ENCODE results near the gene MRGPRX4. TPM values are rescaled to one million over a fixed set of nuclear protein-coding genes. Genes with fewer than 3 reads are reported as not detected.
"Not testable (repeated sequence)": the region's sequence is repeated elsewhere in the genome, so short reads cannot be mapped to it uniquely, and the experiment has no call there.

MRGPRX4 gene
- not detected for total RNA-seq

DNA sequence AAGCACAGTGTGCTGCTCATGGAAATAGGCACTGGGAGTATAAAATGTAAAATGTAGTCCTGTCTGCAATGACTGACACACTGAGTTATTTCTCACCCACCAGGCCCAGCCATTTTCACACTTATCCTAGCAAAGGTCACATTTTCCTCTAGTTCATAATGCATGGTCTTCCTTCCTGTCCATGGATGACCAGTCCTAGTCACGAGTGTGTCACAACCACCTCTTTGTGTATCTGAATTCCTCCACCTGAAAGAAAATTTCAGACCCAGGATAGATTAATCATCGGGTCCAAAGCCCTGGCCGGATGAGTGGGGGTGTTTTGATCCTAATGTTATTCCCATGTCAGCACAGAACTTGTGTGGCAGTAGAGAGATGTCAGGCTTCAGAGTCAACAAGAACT, at the start of gene MRGPRX4:
TSS of gene MRGPRX4 (plus strand) at position 172 of the 400 bp plus-strand sequence. CDS start 420 bp downstream, outside the sequence.
- no peak for DNase-seq (ENCODE audit: low spot score)

DNA sequence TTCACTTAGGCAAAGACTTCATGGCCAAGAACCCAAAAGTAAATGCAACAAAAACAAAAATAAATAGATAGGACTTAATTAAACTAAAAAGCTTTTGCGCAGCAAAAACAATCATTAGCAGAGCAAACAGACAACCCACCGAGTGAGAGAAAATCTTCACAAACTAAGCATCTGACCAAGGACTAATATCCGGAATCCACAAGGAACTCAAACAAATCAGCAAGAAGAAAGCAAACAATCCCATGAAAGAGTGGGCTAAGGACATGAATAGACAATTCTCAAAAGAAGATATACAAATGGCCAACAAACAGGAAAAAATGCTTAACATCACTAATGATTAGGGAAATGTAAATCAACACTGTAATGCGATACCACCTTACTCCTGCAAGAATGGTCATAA, 41.5 kb upstream of the MRGPRX4 start:
- DNase-seq (ENCODE audit: low spot score) = not testable (repeated sequence)

DNA sequence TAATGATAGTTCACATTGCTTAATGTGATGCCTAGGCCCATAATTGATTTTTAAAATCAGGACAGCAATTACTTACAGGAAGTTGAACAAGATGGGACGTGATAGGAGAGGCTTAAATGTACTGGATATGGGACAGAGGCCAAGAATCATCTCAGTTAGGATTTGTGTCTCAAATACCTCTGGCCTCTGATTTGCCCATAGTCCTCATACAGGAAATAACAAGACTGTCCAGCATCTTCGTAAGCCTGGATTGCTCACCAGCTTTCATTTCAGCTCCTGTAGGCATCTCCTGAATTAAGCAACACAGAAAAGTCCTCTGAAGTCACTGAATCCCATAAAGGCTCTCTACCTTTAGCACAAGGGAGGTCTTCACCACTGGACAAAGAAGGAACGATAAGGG, 40.3 kb upstream of the MRGPRX4 start, which contains the start of gene MRGPRX3:
TSS of gene MRGPRX3 (plus strand) at position 231 of the 400 bp plus-strand sequence. CDS start 4,632 bp downstream, outside the sequence.
- no peak for DNase-seq (ENCODE audit: low spot score)

DNA sequence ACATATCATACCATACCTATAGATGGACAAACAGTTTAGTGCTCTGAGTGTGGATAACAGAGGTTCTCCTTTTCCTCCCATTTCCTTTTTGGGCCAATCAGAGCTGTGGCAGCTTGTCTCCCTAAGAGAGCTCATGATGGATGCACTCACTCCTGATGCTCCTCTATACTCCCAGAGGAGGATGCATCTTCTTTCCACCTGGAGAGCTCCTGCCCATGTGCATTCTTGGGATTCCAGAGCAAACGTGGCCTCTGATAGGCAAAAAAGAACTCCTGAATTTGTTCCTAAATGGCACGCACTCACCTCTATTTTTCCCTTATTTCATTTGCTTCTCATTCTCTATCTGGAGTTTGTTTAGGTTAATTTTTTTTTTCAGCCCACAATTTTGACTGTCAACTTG, 37.3 kb upstream of the MRGPRX4 start:
- DNase-seq (ENCODE audit: low spot score) = no peak

DNA sequence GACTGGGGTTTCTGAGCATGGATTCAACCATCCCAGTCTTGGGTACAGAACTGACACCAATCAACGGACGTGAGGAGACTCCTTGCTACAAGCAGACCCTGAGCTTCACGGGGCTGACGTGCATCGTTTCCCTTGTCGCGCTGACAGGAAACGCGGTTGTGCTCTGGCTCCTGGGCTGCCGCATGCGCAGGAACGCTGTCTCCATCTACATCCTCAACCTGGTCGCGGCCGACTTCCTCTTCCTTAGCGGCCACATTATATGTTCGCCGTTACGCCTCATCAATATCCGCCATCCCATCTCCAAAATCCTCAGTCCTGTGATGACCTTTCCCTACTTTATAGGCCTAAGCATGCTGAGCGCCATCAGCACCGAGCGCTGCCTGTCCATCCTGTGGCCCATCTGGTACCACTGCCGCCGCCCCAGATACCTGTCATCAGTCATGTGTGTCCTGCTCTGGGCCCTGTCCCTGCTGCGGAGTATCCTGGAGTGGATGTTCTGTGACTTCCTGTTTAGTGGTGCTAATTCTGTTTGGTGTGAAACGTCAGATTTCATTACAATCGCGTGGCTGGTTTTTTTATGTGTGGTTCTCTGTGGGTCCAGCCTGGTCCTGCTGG, 35.3 kb upstream of the MRGPRX4 start:
- no peak for DNase-seq (ENCODE audit: low spot score)

DNA sequence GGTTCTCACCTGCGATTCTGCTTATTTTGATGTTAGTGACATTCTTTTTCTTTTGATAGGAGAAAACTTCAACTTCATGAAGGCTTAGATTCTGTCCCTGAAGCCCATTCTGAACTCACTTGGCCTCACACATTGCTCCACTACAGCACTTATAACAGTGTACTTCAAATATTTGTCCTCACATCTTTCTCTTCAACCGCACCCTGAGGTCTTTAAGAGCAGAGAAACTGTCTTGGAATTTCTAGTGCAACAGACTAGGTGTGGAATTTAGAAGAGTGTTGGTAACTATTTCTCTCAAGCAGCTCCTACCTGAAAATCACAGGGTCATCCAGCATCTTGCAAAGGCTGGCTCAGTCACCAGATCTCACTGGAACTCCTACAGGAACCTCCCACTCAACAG, 32.5 kb upstream of the MRGPRX4 start:
- DNase-seq (ENCODE audit: low spot score) = no peak

DNA sequence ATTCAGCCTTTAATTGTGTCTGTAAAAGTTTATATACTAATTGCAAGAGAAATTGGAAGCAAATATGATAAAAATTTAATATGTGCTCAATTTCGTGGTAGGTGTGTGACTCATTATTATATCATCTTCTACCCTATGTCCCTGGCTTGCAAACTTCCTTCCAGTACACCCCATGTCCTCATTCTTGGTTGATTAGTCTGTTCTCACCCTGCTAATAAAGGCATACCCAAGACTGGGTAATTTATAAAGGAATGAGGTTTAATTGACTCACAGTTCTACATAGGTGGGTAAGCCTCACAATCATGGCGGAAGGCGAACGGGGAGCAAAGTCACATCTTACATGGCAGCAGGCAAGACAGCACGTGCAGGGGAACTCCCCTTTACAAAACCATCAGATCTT, 28.4 kb upstream of the MRGPRX4 start:
- no peak for DNase-seq (ENCODE audit: low spot score)

DNA sequence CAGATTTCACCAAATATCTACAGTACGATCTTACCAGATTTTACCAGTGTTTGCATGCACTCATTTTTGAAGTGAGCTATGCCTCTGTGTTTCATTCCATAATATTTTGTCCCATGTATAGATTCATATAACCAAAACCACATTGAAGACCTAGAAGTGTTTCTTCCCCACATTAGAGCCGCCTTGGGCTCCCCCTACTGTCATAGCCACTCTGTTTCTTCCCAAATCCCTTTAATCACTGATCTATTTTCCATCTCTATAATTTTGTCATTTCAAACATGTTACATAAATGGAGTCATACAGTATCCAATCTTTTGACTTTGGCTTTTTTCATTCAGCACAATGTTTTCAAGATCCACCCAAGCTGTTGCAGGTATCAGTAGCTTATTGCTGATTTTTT, 27.6 kb upstream of the MRGPRX4 start:
- DNase-seq (ENCODE audit: low spot score) = no peak

DNA sequence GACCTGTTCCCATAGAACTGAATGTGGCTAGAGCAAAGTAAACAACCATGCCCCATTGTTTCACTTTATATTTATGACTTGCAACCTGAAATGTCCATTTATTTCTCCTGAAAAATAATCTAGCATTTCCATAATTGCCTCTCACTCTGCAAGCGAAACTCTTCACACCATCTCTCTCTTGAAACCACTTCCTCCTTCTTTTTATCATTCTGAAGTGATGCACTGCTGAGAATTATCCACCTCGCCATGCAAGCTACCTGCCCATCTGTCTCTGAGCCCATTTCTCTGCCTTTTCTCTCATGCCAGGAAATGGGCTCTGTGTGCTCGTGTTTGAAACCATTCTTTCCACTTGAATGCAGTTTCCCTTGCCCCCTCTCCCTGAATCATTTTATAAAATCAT, 26.8 kb upstream of the MRGPRX4 start:
- DNase-seq (ENCODE audit: low spot score) = no peak

DNA sequence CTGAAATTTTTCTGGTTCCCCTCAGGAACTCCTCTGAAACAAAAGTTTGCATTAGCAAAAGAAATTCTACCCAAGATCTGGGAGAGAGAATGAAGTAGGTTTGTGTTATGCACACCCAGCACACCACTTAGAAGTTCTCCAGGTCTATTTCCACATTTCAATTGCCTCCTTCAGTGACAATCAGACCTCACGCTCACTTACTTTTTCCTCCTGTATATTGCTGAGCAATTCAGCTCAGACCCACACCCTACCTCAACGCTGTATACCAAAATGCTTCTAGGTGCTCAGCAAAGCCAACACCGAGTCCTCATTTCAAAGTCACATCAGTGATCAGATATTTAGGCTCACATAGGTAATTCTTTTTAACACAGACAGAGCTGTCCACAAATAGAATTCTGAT, 21.1 kb upstream of the MRGPRX4 start:
- no peak for DNase-seq (ENCODE audit: low spot score)

DNA sequence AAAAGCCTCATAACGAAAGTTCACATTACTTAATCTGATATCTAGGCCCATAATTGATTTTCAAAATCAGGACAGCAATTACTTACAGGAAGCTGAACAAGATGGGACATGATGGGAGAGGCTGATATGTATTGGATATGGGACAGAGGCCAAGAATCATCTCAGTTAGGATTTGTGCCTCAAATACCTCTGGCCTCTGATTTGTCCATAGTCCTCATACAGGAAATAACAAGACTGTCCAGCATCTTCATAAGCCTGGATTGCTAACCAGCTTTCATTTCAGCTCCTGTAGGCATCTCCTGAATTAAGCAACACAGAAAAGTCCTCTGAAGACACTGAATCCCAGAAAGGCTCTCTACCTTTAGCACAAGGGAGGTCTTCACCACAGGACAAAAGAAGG, 4.3 kb upstream of the MRGPRX4 start:
- DNase-seq (ENCODE audit: low spot score) = no peak

DNA sequence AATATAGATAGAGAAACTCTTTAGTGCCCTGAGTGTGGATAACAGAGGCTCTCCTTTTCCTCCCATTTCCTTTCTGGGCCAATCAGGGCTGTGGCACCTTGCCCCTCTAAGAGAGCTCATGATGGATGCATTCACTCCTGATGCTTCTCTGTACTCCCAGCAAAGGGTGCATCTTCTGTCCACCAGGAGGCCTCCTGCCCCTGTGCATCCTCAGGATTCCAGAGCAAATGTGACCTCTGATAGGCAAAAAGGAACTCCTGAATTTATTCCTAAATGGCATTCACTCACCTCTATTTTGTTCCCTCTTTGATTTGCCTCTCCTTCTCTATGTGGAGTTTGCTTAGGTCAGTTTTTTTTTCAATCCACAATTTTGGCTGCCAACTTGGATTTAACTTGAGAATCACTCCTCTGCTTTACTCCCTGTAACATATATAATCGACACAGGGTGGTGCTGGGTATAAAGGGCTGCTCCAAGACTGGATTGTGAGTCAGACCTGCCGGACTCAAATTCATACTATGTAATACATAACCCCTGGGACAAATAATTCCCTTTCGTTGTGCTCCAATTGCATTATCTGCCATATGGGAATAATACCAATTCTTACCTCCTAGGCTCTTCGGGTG, 1.1 kb upstream of the MRGPRX4 start:
- DNase-seq (ENCODE audit: low spot score) = no peak

DNA sequence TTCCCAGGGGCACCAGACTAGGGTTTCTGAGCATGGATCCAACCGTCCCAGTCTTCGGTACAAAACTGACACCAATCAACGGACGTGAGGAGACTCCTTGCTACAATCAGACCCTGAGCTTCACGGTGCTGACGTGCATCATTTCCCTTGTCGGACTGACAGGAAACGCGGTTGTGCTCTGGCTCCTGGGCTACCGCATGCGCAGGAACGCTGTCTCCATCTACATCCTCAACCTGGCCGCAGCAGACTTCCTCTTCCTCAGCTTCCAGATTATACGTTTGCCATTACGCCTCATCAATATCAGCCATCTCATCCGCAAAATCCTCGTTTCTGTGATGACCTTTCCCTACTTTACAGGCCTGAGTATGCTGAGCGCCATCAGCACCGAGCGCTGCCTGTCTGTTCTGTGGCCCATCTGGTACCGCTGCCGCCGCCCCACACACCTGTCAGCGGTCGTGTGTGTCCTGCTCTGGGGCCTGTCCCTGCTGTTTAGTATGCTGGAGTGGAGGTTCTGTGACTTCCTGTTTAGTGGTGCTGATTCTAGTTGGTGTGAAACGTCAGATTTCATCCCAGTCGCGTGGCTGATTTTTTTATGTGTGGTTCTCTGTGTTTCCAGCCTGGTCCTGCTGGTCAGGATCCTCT, 709 bp downstream of the MRGPRX4 start:
- DNase-seq (ENCODE audit: low spot score) = no peak

DNA sequence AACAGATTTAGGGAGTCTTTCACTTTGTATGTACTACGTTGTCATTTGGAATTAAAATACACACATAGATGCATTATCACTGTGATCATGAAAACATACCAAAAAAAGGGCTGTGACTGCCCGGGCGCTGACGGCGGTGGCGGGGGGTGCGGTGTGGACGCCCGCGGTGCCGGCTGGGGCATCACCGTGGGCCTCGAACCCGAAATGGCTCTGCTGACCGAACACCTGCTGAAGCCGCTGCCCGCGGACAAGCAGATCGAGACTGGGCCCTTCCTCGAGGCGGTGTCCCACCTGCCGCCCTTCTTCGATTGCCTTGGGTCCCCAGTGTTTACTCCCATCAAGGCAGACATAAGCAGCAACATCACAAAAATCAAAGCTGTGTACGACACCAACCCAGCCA, 16.2 kb downstream of the MRGPRX4 start:
- DNase-seq (ENCODE audit: low spot score) = no peak

DNA sequence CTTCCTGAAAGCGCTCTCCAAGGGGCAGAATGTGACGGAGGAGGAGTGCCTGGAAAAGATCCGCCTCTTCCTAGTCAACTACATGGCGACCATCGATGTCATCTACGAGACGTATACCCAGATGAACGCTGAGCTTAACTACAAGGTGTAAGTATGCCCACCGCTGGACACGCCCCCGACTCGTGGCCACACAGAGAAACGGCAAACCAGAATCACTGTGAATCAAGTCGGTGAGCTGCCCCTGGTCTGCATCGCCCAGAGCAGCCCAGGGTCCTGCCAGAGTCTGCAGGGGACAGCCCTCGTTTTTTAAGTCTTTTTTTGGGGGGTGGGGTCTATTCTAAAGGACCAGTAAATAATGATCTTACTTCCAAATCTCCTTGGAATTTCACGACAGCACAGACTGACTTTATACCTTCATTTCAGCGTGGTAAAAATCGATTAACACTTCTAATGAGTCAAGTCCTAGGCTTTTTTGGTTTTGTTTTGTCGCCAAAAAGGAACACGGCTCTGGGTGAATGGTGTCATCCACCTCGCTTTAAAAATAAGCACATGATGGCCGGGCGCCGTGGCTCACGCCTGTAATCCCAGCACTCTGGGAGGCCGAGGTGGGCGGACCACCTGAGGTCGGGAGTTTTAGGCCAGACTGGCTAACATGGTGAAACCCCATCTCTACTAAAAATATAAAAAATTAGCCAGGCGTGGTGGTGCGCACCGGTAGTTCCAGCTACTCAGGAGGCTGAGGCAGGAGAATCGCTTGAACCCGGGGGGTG, 17.0 kb downstream of the MRGPRX4 start:
- DNase-seq (ENCODE audit: low spot score) = not testable (repeated sequence)

DNA sequence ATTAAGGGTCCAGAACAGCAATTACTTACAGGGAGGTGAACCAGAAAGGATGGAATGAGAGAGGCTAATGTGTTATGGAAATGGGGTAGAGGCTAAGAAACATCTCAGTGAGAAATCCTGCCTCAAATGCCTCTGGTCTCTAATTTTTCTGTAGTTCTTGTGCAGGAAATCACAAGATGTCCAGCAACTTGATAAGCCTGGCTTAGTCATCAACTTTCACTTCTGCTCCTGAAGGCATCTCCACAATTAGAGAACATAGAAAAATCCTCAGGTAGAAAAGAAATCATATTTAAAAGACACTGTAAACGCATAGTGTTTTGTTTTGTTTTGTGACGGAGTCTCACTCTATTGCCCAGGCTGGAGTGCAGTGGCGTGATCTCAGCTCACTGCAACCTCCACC, 18.7 kb downstream of the MRGPRX4 start:
- DNase-seq (ENCODE audit: low spot score) = no peak

DNA sequence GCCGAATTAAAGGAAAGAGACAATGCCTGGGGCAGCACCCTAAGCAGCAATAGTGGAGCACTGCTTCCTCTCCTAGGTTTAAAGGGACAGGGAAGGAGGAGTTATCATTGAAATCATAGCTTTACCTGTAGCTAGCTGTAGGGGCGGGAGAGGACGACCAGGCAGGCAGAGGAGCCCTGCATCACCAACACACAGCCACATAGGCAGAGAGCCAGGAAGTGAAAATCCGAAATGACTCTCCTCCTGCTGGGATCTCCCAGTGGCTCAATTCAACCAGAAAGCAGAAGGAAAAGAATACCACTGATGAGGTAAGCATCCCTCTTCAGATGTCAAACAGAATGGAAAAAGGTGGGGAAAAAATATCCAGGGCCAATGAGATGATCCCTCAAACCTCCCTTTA, 20.4 kb downstream of the MRGPRX4 start:
- DNase-seq (ENCODE audit: low spot score) = no peak

DNA sequence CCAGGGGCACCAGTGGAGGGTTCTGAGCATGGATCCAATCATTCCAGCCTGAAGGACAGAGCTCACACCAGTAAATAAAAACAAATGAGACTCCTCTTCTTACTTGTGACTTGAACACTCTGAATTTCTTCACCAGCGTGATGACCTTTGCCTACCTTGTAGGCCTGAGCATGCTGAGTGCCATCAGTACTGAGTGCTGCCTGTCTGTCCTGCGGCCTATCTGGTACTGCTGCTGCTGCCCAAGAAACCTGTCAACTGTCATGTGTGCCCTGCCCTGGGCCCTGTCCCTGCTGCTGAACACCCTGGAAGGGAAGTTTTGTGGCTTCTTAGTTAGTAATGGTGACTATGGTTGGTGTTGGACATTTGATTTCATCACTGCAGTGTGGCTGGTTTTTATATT, 23.9 kb downstream of the MRGPRX4 start:
- DNase-seq (ENCODE audit: low spot score) = no peak

DNA sequence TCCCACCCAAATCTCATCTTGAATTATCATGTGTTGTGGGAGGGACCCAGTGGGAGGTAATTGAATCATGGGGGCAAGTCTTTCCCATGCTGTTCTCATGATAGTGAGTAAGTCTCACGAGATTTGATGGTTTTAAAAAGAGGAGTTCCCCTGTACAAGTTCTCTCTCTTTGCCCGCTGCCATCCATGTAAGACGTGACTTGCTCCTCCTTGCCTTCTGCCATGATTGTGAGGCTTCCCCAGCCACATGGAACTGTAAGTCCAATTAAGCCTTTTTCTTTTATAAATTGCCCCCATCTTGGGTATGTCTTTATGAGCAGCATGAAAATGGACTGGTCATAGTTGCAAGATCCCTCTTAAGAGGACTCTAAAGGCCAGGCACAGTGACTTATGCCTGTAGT, 25.1 kb downstream of the MRGPRX4 start:
- DNase-seq (ENCODE audit: low spot score) = not testable (repeated sequence)

DNA sequence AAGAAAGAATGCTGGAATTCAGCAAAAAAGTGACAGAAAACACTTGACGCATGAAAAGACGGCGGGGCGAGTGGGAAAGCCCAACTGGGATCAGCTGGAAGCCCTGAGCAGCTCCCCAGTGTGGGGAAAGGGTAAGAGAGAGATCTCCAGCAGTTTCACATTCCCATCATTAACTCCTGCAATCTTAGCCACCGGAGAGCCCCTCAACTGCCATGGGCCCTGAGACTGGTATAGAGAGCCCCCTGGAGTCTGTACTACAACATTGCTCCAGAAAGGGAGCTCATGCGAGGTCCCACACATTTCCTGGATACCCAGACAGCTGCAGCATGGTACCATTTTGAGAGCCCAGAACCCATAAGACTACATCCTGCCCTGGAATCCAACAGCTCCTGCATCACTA, 31.1 kb downstream of the MRGPRX4 start:
- DNase-seq (ENCODE audit: low spot score) = no peak

DNA sequence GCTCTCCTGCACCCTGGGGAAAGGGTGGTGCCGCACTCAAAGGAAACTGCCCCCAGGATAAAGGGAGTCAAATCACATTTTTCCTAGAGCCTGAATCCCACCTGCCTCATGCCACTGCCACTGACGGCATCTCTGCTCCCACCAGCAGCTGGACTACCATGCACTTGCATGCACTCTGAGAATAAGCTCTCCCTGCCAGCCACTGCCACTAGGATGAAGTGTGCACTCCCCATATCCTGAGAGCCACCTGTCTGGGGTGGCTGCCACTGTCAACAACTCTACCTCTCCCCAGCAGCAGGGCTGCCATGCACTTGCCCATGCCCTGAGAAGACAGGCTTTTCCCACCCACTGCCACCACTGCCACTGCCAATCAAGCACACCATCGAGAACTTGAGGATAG, 31.6 kb downstream of the MRGPRX4 start:
- DNase-seq (ENCODE audit: low spot score) = no peak

DNA sequence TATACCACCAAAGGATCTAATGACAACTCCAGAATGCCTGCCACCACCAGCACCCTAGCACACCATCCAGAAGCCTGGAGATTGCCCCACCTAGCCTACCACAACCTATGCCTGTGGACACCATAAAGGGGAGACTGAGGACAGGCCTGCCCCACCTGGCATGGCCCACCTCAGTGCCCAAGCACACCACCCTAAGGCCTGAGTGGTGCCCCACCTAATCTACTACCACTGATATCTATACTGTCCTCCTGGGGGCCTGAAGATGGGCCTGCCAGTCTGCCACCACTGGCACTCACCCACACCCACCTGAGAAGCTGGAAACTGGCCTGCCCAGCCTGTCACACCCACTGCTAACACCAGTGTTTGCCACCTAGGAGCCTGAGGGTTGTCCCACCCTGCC, 32.1 kb downstream of the MRGPRX4 start:
- no peak for DNase-seq (ENCODE audit: low spot score)

DNA sequence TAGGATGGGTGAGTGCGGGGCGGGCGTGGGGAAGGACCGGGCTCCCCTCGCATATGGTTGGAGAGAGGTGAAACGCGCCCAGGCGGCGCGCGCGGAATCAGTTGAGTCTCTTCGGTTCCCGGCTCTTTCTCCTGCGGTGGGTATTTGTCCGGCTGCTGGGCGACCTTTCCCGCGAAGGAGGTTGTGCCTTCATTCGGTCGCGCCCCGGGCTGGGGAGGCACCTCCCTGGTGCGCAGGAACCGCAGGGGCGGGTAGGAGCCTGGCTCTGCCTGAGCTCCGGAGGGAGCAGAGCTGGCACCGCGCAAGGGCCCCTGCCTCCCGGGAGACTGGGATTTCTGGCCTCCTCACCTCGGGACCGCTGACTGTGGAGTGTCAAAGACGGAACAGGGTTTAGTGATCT, 36.4 kb downstream of the MRGPRX4 start:
- DNase-seq (ENCODE audit: low spot score) = no peak
